Measurements from ENCODE around the gene IL1R2.
A peak's percentile ranks its signal among the peaks of the same experiment; 100 is the strongest.
"Not testable (repeated sequence)": the region's sequence is repeated elsewhere in the genome, so short reads cannot be mapped to it uniquely, and the experiment has no call there.

IL1R2 gene

GRCh38 chr2:102063487-102063911 lies 71.7 kb downstream of the IL1R2 start:
- no peak for DNase-seq

GRCh38 chr2:102063941-102064678 lies 72.3 kb downstream of the IL1R2 start:
- DNase-seq: peak in 1 of 2 donors; percentile 9

- no peak for DNase-seq
Observed at GRCh38 chr2:102064679-102065674, 73.2 kb downstream of the IL1R2 start.

GRCh38 chr2:102065675-102066252 lies 74.0 kb downstream of the IL1R2 start:
- no peak for DNase-seq

- DNase-seq: no peak
Observed at GRCh38 chr2:102066554-102066953, 74.8 kb downstream of the IL1R2 start.

GRCh38 chr2:102068126-102068525 lies 76.4 kb downstream of the IL1R2 start:
- DNase-seq: not testable (repeated sequence)

GRCh38 chr2:102069311-102069974 lies 77.7 kb downstream of the IL1R2 start:
- no peak for DNase-seq

GRCh38 chr2:102070058-102070642 lies 78.4 kb downstream of the IL1R2 start:
- DNase-seq: no peak

GRCh38 chr2:102072741-102073140 lies 81.0 kb downstream of the IL1R2 start:
- no peak for DNase-seq

- DNase-seq: no peak
Observed at GRCh38 chr2:102073168-102073724, 81.5 kb downstream of the IL1R2 start.

- no peak for DNase-seq
Observed at GRCh38 chr2:102074152-102074783, 82.5 kb downstream of the IL1R2 start.

- DNase-seq: no peak
Observed at GRCh38 chr2:102075479-102075878, 83.7 kb downstream of the IL1R2 start.

- no peak for DNase-seq
Observed at GRCh38 chr2:102076512-102076911, 84.8 kb downstream of the IL1R2 start.

Data from activated CD4-positive, alpha-beta T cell treated with anti-CD3 and anti-CD28 coated beads for 4 hours (primary cell).